HUDEP-2 (cell line): Measurements from ENCODE around the gene TBC1D5.
"Not testable (repeated sequence)": the region's sequence is repeated elsewhere in the genome, so short reads cannot be mapped to it uniquely, and the experiment has no call there.

ENCODE experiments used
- DNase-seq, 76 experiments: peaks; one replicate each; lab custom pipeline; 2025; ENCODE audit not compliant: unreplicated experiment in 76 of 76; lab: John Stamatoyannopoulos, UW

The TBC1D5 gene

DNA sequence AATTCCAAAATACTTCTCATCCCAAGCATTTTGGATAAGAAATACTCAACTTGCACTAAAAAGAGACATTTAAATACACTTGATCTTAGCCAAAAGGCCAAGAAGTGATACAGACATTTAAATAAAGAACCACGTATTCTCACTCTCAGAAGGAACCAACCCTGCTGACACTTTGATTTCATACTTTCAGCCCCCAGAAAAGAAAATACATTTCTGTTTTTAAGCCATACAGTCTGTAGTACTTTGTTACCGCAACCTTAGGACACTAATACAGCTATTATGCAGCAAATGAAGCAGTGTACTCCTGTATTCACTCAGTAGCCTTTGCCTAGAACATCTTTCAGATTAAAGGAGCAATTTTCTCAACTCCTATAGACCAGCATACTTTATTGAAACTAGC lies 86.7 kb downstream of the TBC1D5 start:
- DNase-seq: no peak

DNA sequence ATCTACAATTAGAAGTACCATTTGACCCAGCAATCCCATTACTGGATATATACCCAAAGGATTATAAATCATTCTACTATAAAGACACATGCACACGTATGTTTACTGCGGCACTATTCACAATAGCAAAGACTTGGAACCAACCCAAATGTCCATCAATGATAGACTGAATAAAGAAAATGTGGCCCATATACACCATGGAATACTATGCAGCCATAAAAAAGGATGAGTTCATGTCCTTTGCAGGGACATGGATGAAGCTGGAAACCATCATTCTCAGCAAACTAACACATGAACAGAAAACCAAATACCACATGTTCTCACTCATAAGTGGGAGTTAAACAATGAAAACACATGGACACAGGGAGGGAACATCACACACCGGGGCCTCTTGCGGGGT lies 92.7 kb downstream of the TBC1D5 start:
- not testable (repeated sequence) for DNase-seq

DNA sequence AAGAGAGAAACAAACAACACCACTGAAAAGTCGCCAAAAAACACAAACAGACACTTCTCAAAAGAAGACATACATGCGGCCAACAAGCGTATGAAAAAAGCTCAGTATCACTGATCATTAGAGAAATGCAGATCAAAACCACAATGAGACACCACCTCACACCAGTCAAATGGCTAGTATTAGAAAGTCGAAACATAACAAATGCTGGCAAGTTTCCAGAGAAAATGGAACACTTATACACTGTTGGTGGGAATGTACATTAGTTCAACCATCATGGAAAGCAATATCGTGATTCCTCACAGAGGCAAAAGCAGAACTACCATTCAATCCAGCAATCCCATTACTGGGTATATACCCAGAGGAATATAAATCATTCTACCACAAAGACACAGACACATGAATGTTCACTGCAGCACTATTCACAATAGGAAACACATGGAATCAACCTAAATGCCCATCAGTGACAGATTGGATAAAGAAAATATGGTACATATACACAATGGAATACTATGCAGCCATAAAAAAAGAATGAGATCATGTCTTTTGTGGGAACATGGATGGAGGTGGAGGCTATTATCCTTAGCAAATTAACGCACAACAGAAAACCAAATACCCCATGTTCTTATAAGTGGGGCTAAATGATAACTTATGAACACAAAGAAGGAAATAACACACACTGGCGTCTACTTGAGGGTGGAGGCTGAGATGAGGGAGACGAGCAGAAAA lies 93.6 kb downstream of the TBC1D5 start:
- DNase-seq: not testable (repeated sequence)

DNA sequence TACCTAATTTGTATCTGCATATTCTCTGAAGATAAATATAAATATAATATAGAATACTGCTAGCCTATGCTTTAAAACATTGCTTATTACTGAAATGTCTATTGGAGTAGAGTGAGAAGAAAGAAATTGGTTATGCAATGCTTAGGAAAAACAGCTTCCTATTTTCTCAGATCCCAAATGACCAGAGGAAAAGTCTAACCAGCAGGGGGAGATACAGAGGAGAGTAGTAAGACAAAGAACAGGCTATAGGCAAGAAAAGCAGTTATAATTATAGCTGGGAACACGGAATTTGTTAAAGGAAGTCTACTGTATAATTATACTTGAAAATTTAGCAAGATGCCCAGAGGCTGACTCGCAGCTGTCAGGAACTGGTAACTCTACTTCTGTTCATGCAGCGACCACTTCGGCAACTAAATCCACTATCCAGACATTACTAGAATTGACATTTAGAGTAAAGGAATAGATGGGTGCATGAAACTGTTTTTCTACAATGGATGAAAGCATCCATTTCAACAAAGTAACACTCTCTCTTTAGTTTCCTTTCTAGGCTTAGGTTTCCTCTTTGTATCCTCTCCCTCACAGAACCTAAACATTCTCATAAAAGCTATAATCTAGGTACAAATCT lies 97.2 kb downstream of the TBC1D5 start:
- DNase-seq: peak in 24 of 76 experiments; percentile 3 to 48 (median 24)

DNA sequence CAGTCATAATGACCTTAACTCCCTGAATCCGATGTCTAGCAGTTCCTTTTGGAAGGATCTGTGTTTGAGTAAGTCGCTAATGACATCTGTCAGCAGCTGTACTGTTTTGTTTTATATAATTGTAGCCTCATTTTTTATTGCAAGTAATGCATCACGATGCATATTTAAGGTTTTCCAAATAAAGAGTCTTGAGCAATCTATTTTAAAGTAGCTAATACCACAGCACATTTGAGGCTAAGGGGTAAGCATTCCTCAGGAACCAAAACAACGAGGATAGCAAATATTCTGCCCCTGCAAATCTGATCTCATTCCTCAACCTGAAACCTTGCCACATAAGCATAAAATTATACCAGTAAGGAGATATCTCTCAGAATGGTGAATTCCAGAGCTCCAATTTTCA lies 98.7 kb downstream of the TBC1D5 start:
- no peak for DNase-seq

DNA sequence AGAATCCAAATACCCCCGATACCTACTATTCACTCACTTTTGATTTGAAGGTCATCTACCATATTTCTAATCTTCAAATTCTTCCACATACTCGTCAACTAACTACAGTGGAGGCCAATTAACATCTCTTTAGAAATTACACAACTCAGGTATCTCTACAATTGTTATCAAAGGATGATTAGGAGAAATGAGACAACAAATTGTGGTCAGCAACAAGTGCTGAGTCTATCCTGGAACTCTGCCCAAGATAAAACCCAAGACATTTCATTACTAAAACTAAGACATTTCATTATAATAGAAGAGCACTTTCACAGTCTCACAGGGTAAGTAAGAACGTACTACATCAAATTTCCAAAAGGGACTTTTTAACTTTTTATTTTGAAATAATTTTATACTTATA lies 100.0 kb downstream of the TBC1D5 start:
- DNase-seq: no peak

DNA sequence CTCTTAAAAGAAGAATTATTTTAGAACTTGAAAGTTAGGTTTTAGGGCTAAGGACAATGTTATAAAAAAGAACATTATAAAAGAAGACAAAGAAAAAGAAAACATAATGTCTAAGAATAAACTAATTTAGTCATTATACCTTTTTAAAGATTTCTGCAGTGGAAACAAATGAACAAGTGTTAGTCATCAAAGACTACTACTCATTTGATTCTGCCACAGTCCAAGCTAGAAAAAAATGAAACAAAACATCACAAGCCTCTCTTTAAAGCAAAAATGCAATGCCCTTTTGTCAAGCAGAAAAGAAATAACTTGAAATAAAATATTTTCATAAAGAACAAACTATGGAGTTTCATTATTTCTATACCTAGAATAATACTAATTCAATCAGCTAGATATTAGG lies 102.0 kb downstream of the TBC1D5 start:
- DNase-seq: no peak

DNA sequence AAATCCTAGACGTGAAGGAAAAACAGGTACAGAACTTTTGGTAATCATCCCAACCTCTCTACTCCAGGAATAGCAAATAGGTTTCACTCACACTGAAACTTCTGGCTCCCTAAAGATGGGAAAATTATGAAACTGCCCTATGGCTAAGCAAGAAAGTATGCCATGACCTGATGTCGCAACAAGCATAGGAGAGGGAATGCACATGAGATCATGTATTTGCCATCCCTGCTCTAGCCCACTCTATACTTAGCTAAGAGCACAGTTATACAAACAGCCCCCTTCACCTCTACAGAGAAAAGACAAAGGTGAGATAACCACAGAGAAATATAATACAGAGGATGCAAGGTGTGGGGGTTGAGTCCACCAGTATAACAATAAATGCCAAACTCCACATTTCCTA lies 102.7 kb downstream of the TBC1D5 start:
- DNase-seq: no peak

DNA sequence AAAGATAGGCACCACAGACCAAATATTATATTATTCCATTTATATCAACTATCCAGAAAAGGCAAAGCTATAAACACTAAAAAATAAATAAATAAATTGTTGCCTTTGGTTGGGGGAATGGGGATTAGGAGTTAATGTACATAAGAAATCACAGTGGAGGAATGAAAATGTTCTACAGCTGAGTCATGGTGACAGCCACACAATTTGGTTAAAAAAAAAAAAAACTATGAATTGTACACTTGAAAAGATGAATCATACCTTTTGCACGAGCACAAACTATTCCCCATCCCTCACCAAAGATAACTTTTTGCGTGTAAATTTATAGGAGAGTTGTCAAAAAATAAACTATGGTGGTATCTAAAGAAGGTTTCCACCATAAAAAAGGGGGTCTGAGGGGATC lies 103.2 kb downstream of the TBC1D5 start:
- no peak for DNase-seq

DNA sequence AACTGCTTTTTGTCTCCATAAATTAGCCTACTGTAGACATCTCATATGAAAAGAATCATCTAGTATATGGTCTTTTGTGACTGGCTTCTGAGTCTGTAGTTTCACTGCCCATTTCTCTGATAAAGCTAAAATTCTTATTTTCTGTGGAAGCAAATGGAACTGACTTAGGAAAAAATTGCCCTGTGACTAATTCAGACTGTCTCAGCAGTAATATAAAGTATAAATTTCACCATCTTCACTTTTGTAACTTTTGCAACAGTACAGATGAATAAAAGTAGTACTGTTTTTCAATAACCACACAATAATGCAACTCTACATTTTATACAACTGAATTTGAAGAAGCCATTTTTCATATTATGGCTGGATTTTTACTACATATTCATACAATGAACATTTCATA lies 104.1 kb downstream of the TBC1D5 start:
- DNase-seq: no peak

DNA sequence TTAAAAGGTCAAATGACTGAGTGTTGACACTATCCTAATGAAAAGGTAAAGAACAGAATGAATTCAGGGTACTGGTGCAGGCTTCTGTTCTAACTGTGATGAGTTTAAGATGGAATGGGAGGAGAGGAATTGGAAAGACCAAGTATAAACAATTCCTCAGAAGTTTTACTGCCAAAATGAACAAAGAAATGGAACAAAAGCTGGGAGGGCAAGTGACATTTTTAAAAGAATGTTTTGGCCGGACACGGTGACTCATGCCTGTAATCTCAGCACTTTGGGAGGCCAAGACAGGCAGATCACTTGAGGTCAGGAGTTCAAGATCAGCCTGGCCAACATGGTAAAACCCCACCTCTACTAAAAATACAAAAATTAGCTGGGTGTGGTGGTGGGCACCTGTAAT lies 106.8 kb downstream of the TBC1D5 start:
- DNase-seq: not testable (repeated sequence)

DNA sequence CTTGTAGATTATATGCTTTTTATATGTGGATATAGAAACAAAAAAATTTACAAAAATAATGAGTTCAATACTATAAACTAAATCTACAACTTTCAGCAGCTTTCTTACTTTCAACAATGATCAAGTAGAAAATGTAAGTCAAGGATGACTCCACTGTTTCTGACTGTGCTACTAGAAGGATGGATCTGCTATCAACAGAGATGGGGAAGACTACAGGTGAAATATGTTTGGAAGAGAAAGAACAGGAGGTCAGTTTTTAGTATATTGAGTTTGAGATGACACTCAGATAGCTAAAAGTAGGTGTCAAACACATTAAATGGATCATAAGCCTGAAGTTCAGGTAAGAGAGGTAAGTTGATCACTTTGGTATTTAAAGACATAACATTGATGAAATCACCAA lies 107.5 kb downstream of the TBC1D5 start:
- no peak for DNase-seq

DNA sequence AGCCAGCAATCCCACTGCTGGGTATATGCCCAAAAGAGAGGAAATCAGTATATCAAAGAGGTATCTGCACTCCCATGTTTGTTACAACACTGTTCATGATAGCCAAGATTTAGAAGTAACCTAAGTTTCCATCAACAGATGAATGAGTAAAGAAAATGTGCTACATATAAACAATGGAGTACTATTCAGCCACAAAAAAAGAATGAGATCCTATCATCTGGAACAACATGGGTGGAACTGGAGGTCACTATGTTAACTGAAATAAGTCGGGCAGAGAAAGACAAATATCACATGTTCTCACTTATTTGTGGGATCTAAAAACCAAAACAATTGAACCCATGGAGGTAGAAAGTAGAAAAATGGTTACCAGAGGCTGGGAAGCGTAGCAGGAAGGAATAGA lies 108.2 kb downstream of the TBC1D5 start:
- no peak for DNase-seq

DNA sequence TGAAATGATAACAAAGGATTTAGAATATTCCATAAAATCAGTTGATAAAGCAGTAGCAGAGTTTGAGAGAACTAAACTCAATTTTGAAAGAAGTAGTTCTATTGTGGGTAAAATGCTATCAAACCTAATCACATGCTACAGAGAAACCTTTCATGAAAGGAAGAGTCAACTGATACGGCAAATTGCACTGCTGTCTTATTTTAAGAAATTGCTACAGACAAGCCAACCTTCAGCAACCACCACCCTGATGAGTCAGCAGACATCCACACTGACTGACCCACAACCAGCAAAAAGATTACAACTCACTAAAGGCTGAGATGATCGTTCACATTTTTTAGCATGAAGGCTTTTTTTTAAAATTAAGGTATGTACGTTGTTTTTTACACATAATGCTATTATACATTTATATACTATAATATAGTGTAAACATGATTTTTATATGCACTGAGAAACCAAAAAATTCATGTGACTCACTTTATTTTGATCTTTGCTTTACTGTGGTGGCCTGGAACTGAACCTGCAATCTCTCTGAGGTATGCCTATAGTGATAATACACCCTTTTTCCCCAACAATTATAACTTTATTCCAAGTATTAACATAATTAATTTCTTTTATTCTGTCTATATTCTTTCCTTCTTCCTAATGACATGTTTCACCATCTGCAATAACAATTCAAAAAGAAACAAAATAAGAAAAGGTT lies 109.9 kb downstream of the TBC1D5 start:
- DNase-seq: peak in 60 of 76 experiments; percentile 1 to 71 (median 34)

DNA sequence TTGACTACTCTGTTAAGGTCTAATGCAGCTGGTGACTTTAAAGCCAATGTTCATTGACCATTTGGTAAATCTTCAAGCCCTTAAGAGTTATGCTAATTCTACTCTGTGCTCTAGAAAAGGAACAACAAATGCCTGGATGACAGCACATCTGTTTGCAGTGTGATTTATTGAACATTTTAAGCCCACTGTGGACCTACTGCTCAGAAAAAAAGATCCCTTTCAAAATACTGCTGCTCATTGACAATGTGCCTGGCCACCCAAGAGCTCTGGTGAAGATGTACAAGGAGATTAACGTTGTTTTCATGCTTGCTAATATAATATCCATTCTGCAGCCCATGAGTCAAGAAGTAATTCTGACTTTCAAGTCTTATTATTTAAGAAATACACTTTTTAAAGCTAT lies 110.8 kb downstream of the TBC1D5 start:
- no peak for DNase-seq

DNA sequence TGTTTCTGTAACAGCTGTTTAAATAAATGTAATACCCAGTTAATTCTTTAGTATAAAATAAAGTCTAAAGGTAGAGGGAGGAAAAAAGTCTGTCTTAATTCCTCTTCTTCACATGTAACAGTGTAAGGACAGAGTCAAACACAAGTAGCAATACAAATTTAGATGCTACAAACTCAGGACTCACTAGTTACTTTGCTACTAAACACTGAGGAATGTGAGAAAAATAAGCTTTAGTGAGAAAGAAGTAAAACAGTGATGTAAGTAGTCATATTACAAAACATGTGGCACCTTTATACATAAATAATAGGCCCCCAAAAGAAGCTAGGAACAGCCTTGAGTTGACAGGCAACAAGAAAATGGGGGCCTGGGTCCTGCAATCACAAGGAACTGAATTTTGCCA lies 113.0 kb downstream of the TBC1D5 start:
- no peak for DNase-seq

DNA sequence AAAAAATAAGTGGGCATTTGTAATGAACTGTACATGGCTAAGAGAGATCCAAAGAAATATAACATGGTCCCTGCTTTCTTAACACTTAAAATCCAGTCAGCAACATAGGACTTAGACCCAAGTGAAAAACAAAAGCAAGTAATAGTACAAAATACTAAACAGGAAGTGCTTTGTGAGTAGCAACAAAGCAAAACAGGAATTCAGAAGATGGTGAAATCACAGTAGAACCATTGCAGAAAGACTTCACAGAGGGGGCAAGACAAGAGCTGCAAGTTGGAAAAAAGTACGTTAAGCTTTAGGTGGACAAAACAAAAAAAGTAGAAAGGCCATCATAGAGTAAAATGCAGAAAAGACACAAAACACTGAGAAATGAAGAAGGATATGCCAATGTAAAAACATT lies 116.0 kb downstream of the TBC1D5 start:
- no peak for DNase-seq

DNA sequence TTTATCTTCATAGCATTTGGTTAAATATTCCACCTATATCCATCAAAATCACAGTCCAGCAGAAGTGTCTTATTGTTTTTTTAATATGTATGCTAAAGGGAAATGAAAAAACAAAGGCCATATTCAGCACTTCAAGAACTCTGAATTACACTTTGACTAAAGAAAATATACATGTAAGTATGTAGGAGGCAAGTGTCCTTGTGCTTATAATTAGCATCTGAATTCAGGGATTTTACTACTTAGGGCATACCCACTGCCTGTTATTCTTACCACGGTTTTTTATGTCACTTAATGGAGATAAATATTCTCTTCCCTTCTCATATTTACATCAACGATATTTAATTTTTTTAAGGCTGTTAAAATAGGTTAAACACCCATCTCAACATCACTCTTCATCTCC lies 117.3 kb downstream of the TBC1D5 start:
- DNase-seq: no peak

DNA sequence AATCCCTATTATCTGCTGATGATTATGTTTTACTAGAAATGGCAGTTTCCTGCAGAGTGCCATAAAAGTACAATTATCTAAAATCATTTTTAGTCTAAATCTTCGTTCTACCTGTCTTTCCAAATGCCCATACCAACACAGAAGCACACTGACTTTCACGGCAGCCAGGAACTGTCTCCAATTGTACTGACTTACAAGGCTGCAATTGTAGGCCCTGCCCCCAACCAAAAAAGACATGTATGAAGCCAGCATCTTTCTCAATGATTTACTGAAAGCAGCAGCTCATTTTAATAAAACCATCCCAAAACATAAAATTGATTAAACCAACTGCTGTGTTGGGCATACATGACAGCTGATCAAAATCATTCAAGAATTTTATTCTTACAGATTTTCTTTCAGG lies 119.0 kb downstream of the TBC1D5 start:
- DNase-seq: no peak

DNA sequence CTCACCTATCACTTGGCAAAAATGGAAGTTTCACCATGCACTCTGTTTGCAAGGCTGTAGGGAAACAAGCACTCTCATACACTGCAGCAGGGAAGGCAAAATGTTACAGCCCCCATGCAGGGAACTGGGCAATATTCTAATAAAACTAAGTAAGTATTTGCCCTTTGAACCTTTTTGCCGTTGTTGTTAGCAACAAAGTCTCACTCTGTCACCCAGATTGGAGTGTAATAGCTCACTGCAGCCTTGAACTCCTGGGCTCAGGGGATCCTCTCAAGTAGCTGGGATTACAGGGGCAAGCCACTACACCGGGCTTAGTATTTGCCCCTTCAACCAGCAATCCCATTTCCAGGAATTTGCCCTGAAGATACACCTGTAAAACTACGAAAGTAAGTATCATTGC lies 122.5 kb downstream of the TBC1D5 start:
- no peak for DNase-seq

DNA sequence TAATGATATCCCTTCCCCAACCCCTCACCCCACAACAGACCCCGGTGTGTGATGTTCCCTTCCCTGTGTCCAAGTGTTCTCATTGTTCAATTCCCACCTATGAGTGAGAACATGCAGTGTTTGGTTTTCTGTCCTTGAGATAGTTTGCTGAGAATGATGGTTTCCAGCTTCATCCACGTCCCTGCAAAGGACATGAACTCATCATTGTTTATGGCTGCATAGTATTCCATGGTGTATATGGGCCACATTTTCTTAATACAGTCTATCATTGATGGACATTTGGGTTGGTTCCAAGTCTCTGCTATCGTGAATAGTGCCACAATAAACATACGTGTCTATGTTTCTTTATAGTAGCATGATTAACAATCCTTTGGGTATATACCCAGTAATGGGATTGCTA lies 129.4 kb downstream of the TBC1D5 start:
- not testable (repeated sequence) for DNase-seq

DNA sequence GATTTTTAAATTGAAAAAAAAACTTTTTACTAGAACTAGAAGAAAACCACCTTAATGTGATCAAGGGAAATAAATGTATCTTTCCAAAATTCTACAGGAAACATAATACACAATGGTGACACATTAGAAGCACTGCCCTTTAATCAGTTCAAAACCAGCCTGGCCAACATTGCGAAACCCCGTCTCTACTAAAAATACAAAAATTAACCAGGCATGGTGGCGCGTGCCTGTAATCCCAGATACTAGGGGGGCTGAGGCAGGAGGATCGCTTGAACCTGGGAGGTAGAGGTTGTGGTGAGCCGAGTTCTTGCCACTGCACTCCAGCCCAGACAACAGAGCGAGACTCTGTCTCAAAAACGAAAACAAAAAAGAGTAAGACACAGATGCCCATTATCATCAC lies 134.5 kb downstream of the TBC1D5 start:
- no peak for DNase-seq
